Fibroblast of upper back skin (primary cell): ENCODE measurements around the gene CDH11.

Experiments
- DNase-seq: peaks from one replicate; pipeline ENCODE4 v3.0.0-alpha.2; 2013

CDH11 gene

GRCh38 chr16:65121870-65122723 is at the start of gene CDH11:
Gene CDH11, minus strand, starts transcription at chr16:65122063. Its CDS starts 117,194 bp downstream, at chr16:65004869.
- peak; percentile 97 for DNase-seq

- DNase-seq = no peak
Measured at GRCh38 chr16:65154321-65154720, 32.5 kb upstream of the CDH11 start.

DNA sequence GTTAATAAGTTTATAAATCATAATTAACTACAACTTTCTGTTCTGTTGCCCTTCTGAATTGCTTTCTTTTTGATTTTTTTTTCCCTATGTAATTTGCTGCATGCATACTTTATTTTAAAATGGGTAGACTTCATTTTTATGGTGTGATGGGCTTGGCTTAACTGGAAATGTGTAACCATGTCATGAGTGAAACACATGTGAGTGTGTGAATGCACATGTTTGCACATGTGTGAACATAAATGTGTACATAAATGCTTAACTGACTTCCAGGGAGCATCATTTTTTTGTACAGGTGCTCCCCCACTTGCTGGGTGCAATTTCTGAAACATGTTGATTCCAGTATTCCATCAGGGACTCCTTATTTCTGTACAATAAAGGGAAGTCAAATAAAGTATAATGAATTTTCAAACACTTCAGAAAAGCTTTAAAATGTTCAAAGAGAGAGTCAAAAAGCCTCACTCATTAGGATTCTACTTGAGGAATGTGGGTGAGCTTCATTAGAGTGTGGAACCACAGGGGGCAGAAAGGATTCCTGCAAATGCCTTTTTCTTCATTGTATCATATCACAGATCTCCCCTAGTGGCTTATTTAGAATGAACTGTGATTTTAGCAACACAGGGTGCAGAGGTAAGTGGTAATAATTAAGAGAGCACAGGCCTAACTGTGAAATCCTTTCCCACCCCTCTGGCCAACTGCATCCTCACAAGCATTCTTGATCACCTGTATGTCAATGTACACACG is 31.7 kb upstream of the CDH11 start:
- DNase-seq = no peak

GRCh38 chr16:65148804-65149203 is 26.9 kb upstream of the CDH11 start:
- DNase-seq = no peak

DNA sequence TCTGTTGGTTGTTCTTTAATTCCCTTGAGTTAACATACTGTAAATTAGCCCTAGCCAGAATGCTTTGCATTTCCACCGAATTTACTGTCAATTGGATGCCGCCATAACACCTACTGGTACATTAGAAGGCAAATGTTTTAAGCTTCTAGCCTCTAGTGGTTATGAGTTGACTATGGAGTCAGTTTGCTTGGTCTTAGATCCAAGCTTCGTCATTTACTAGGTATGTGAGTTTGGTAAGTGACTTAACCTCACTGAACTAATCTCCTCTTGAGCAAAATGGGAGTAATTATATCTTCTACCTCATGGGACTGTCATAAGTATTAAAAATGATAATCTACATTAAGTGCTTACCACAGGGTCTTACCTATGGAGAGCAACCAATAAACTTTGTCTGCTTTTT is 20.4 kb upstream of the CDH11 start:
- DNase-seq = no peak

GRCh38 chr16:65136681-65137080 is 14.8 kb upstream of the CDH11 start:
- peak; percentile 56 for DNase-seq

- DNase-seq = no peak
Measured at GRCh38 chr16:65126845-65127624, 5.2 kb upstream of the CDH11 start.

GRCh38 chr16:65125871-65126270 is 4.0 kb upstream of the CDH11 start:
- DNase-seq = peak; percentile 87

DNA sequence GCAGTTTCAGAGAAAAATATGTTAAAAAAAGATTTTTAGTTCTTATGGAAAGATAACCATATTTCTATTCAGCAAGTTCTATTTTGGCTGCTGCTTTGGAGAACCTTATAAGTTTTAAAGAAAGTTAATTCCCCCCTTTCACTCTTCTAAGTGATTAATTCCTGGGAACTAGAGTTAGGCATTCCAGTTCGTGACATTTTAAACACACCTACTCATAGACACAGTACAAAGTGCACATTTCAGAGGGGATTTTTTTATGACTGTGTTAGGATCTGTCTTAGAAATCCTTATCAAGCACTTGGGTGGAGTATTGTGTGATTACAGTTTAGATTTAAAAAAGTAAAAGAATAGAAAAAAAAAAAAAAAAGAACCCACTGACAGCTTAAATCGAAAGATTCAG is 3.5 kb upstream of the CDH11 start:
- DNase-seq = peak; percentile 32

GRCh38 chr16:65124596-65124995 is 2.7 kb upstream of the CDH11 start:
- no peak for DNase-seq

GRCh38 chr16:65124212-65124548 is 2.3 kb upstream of the CDH11 start:
- peak; percentile 22 for DNase-seq

DNA sequence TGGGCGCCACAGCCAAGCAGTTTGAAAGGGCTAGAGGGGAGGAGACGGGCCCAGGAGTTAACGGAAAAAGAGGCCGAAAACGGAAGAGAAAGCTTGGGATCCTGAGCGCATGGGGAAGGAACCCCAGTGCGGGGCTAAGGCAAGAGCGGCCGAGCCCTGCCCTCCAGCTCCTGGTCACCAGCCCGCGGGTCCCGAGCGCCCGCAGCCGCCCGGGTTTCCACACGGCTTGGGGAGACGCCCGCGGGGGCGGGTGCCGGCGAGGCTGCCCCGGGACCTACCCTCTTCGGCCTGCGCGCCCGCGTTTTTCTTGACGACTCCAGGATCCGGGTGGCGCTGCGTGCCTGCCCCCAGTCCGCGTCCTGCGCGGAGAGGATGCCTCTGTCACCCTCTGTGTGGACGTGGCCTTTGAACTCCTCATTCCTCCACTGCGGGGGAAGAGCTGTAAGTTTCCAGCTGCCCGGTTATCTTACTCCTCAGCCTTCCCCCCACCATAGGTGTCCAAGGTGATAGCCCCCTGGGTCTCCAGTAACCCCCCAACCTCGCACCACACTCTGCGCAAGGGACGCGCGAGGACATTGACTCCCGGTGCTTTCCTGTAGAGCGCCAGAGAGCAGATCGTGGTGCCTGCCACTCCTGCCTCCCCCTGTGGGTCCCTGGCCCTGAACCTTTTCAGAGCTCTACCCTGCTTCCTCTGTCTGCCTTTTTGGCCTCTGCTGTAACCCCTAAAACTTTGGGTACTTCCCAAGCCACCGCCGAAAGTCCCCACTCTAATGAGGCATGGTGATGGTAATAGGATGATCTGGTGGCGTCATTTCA is 1.7 kb upstream of the CDH11 start:
- DNase-seq = peak; percentile 25

DNA sequence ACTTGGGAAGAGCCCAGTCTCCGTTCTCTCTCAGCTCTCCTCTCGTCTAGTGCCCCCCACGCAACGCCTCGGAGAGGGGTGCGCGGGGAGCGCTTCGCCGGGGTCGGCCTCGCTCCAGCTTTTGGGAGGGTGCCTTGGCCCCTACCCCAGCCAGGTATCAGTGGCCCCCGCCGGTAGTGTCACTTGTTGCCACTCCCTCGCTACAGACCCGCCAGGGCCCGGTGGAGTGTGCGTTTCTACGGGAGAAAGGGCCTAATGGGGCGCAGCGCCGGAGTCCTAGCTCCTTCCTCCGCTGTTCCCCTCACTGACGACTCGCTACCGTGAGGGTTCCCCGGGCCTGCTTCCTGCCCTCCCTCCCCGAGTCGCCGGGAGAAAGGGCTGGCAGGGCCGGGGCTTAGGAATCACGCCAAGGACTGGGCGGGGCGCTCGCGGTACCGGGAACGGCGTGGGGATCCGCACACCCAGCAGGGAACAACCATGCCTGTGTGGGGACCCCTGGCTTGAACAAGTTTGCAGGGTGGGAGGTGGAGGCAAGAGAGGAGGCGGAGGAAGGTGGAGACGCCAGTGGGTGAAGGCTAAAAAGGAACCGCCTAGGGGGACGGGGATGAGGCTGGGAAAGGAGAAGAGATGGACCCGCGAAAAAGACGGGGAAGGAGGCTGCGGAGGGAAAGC is 997 bp upstream of the CDH11 start:
- DNase-seq = peak; percentile 77

GRCh38 chr16:65120831-65121721 is 787 bp downstream of the CDH11 start:
- peak; percentile 18 for DNase-seq

GRCh38 chr16:65120461-65120830 is 1.4 kb downstream of the CDH11 start:
- DNase-seq = no peak

GRCh38 chr16:65119901-65120401 is 1.9 kb downstream of the CDH11 start:
- DNase-seq = peak; percentile 85

DNA sequence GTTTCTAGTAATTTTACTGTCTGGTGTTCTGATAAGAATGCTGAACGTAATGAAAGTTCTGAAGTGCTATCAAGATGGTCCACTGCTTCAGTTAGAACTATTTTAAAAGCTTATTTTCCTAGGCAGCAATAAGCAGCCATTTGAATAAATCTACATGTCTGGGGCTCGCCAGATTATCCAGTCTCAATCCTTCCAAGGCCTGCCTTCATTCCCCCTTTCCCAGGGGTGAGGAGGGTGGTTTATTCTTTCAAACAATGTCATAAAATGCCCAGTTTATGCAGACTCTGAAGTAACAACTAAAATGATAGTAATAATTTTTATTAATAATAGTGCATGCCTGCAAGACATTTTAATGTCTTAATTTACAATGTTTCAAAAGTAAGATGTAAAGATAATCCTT is 2.4 kb downstream of the CDH11 start:
- no peak for DNase-seq

DNA sequence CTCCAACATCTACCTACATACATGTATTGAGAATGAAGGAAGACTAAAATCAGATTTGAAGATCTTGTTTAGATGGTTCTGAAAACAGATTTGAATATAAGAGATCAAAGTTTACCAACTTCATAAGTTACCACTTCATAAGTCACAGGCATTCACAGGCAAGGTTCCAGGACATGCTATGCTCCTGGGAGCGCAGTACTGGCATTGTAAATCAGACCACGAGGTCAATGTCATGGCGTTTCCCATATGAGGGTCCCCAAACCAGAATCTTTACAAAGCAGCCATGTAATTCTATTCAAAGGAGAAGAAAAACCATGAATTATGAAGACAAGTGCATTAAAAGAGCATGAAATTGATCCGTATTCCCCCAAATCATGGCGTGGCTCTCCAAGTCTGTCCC is 3.0 kb downstream of the CDH11 start:
- DNase-seq = peak; percentile 36

GRCh38 chr16:65117811-65118448 is 3.9 kb downstream of the CDH11 start:
- peak; percentile 89 for DNase-seq

- peak; percentile 47 for DNase-seq
Measured at GRCh38 chr16:65116818-65117430, 4.9 kb downstream of the CDH11 start.
